ENCODE data around the gene FAM149A. TPM values are rescaled to one million over a fixed set of nuclear protein-coding genes. Genes with fewer than 3 reads are reported as not detected.
A peak's percentile ranks its signal among the peaks of the same experiment; 100 is the strongest.

FAM149A gene
- total and polyA plus RNA-seq, 12 donors = 1.3 to 6.8 (median 3.3) TPM

DNA sequence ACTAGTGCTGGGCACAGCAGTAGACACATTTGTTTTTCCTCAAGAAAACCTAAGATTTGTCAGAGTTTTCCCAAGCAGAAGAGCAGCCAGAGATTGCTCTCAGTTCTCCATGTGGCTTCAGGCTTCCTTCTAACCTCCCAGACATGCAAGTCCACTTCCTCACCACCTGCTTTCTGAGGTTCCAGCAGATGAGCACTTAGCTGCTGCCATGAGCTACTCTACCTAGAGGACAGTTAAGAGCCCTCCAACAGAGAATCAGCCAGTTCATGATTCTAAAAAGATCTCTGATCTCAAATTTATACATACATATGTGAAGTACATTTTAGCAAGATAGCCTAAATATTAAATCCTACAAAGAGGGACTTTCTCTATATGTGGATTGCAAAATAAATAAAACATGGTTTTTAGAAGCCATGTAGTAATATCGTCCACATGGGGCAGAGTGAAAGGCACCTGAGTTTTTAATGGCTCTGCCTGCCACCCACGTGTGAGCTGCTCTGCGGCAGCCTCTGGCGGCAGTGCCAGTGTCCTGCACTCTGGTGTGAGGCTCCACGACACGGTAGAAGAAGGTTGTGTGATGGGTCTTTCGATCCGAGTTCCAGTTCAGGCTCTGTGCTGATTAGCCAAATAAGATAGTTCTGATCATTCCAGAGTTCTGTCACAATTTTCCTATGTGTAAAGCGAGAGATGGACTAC lies 97.2 kb downstream of the FAM149A start:
- intact Hi-C loops (cut with DNase I) = no loop called here
- H3K4me1 ChIP-seq (replicated peaks in 1 of 2) = no peaks in the 10 kb centered on the region
- no peaks in the 10 kb centered on the region for H3K27me3 ChIP-seq
- H3K4me3 ChIP-seq = no peak overlapping the region
- peak in 5 of 7 donors; percentile 48 to 65 (median 57) for DNase-seq
- peaks cover 0 to 7% of the 10 kb centered on the region in 2 donors for H3K36me3 ChIP-seq (replicated peaks in 1 of 2)
- WGBS, 4 donors = 39 to 50% (median 42%) methylated on average over 9 of the region's 9 CpGs
- H3K9me3 ChIP-seq (replicated peaks in 1 of 3) = no peaks in the 10 kb centered on the region
- TF ChIP-seq, protein P1, sequence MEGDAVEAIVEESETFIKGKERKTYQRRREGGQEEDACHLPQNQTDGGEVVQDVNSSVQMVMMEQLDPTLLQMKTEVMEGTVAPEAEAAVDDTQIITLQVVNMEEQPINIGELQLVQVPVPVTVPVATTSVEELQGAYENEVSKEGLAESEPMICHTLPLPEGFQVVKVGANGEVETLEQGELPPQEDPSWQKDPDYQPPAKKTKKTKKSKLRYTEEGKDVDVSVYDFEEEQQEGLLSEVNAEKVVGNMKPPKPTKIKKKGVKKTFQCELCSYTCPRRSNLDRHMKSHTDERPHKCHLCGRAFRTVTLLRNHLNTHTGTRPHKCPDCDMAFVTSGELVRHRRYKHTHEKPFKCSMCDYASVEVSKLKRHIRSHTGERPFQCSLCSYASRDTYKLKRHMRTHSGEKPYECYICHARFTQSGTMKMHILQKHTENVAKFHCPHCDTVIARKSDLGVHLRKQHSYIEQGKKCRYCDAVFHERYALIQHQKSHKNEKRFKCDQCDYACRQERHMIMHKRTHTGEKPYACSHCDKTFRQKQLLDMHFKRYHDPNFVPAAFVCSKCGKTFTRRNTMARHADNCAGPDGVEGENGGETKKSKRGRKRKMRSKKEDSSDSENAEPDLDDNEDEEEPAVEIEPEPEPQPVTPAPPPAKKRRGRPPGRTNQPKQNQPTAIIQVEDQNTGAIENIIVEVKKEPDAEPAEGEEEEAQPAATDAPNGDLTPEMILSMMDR (IDR thresholded peaks at IDR 0.05) = peak; percentile 17 to 74 (median 62)
- TF ChIP-seq POLR2A (IDR thresholded peaks at IDR 0.05) = no peak
- peak overlapping the region in 2 of 5 donors; percentile 6 to 26 for H3K27ac ChIP-seq

DNA sequence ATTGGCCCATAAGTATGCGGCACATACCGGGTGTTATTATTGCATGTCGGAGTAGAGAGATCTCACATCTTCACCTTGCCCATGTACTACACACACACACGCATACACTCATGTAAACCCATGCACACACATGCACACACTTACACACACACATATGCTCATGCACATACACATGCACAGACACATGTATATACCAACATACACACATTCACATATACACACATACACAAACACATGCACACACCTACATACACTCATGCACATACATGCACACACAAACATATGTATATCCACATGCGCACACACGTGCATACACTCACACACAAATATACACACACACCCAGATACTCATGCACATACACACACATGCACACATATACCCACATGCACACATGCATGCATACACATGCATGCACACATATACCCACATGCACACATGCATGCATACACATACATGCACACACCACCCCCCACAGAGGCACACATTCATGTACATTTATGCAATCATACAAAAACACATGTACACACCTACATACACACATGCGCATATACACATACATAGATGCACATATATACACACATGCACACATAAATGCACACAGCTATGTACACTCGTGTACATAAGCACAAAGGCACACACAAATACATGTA lies 98.1 kb downstream of the FAM149A start:
- no peak for DNase-seq
- Histone ChIP-seq H3K4me1 (replicated peaks in 1 of 2) (no peaks in the 10 kb centered on the region), H3K36me3 (replicated peaks in 1 of 2) (peaks cover 0 to 7% of the 10 kb centered on the region in 2 donors), H3K4me3 (no peak overlapping the region), H3K27me3 (no peaks in the 10 kb centered on the region), H3K9me3 (replicated peaks in 1 of 3) (no peaks in the 10 kb centered on the region), H3K27ac (peak overlapping the region in 2 of 5 donors; percentile 76 to 81)
- 88 to 96% (median 93%) methylated on average over 8 of the region's 8 CpGs for WGBS, 4 donors
- intact Hi-C loops (cut with DNase I) = no loop called here
- TF ChIP-seq, protein P1 (IDR thresholded peaks at IDR 0.05) = no peak
- no peak for TF ChIP-seq POLR2A (IDR thresholded peaks at IDR 0.05)

DNA sequence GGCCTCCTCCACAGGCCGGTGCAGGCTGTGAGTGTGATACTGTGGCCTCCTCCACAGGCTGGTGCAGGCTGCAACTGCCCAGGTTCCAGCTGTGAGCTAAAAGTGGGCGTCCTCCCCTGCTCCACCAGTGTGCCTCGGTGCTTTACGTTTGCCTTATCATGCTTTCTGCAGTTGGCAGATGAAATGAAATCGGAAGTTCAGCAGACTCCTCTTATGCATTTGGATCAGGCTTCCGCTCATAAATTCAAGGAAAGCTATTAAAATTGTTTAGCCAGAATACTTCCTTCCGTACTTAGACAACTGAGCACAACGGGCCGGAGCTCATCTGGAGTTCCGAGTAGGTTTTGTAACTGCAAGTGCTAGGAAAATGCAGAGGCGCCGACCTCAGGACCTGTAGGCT lies 98.9 kb downstream of the FAM149A start:
- H3K4me3 ChIP-seq = no peak overlapping the region

DNA sequence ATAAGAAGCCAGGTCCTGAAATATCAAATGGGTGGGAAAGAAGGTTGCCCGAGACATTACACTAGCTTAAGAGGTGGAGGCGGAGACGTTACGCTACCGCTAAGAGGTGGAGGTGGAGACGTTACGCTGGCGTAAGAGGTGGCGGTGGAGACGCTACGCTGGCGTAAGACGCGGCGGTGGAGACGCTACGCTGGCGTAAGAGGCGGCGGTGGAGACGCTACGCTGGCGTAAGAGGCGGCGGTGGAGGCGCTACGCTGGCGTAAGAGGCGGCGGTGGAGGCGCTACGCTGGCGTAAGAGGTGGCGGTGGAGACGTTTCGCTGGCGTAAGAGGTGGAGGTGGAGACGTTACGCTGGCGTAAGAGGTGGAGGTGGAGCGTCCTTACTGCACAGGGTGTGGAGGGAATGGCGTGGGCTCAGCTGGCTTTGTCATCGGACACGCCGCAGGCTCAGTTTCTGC lies 99.6 kb downstream of the FAM149A start:
- H3K9me3 ChIP-seq (replicated peaks in 1 of 3) = no peaks in the 10 kb centered on the region
- H3K36me3 ChIP-seq (replicated peaks in 1 of 2) = peaks cover 0 to 3% of the 10 kb centered on the region in 2 donors
- peak overlapping the region in 1 of 4 donors; percentile 35 for H3K4me3 ChIP-seq
- WGBS, 4 donors = 53 to 86% (median 60%) methylated on average over 44 to 45 of the region's 45 CpGs
- H3K27ac ChIP-seq = peak overlapping the region in 2 of 5 donors; percentile 76 to 81
- H3K4me1 ChIP-seq (replicated peaks in 1 of 2) = no peaks in the 10 kb centered on the region
- no peak for TF ChIP-seq POLR2A (IDR thresholded peaks at IDR 0.05)
- TF ChIP-seq, protein P1 (IDR thresholded peaks at IDR 0.05) = no peak
- DNase-seq = peak in 3 of 7 donors; percentile 57 to 66 (median 62)
- H3K27me3 ChIP-seq = no peaks in the 10 kb centered on the region
- intact Hi-C loops (cut with DNase I) = no loop called here

More for the DNA sequence above, 98.9 kb downstream of the FAM149A start:
- H3K4me1 ChIP-seq (replicated peaks in 1 of 2) = no peaks in the 10 kb centered on the region
- H3K27ac ChIP-seq = peak overlapping the region in 2 of 5 donors; percentile 76 to 81
- intact Hi-C loops (cut with DNase I) = no loop called here
- H3K9me3 ChIP-seq (replicated peaks in 1 of 3) = no peaks in the 10 kb centered on the region
- 46 to 73% (median 52%) methylated on average over 9 to 12 of the region's 12 CpGs for WGBS, 4 donors
- no peaks in the 10 kb centered on the region for H3K27me3 ChIP-seq
- H3K36me3 ChIP-seq (replicated peaks in 1 of 2) = peaks cover 0 to 7% of the 10 kb centered on the region in 2 donors
- DNase-seq = peak in 2 of 7 donors; percentile 35 to 44
- TF ChIP-seq, protein P1 (IDR thresholded peaks at IDR 0.05) = no peak
- no peak for TF ChIP-seq POLR2A (IDR thresholded peaks at IDR 0.05)

Data from adrenal gland (tissue), 12 donors.